Superior temporal gyrus (tissue), 1 donor: ENCODE measurements around the gene HELT.
"Not testable (repeated sequence)": the region's sequence is repeated elsewhere in the genome, so short reads cannot be mapped to it uniquely, and the experiment has no call there.

Source experiments
- DNase-seq: peaks from one replicate; pipeline ENCODE4 v3.0.0-alpha.2; 2016; ENCODE audit errors: extremely low spot score

The HELT gene, protein sequence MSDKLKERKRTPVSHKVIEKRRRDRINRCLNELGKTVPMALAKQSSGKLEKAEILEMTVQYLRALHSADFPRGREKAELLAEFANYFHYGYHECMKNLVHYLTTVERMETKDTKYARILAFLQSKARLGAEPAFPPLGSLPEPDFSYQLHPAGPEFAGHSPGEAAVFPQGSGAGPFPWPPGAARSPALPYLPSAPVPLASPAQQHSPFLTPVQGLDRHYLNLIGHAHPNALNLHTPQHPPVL

DNA sequence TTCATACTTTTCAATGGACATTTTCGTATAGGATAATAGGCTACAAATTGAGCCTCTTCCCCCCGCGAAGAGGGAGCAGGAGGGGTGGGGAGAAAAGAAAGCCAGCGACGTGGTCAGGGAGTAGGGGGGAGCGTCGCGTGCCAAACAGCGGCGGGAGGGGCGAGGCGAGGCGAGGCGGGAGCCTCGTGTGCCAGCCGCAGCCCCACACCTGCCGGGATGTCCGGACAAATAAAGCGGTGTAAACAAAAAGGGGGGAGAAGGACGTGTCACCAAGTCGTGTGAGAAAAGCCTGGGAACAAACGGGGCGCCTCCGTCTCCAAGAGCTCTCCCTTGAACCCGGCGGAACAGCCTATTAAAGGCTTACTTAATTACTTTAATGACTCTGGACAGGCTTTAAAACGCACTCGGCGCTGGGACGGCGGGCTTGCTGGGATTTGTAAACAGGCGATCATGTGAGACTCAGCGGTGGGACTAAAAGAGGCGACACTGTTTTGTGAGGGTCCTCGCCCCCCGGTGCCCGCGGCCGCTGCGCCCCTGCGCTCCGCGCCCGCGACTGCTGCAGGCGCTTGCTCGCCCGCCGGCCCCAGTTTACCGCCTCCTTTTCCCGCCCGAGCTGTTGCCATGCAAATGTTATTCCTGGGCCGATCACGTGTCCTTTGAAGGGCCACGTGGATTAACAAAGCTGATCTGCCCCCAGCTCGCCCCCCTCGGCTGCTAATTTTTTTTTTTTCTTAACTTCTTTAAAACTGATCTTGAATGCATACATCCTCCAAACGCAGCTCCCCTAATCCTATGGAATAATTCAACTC is at the start of gene HELT:
Gene HELT (plus strand): TSS at position 527 of the 809 bp plus-strand sequence. CDS start 439 bp downstream, outside the sequence.
- no peak for DNase-seq

- DNase-seq = no peak
Observed at GRCh38 chr4:184968784-184969201, 49.5 kb upstream of the HELT start.

GRCh38 chr4:184969610-184970009 is 48.7 kb upstream of the HELT start:
- DNase-seq = no peak

DNA sequence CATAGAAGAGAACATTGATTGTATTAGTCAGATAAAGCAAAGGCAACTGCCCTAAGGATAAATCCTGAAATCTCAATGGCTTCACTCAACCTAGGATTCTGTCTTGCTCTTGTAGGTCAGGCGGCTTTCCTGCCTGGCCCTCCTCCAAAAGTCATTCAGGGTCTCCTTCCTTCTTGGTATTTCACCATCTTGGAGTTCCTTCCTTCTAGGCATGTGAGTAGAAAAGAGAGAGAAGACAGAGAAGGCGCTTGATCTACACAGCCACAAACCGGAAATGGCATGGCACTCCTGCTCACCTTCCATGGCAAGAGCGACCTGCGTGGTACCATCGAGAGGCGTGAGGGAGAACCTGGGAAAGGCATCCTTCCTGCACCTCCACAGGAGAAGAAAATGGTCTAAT is 45.3 kb upstream of the HELT start:
- DNase-seq = no peak

- not testable (repeated sequence) for DNase-seq
Observed at GRCh38 chr4:184976348-184976747, 41.9 kb upstream of the HELT start.

- no peak for DNase-seq
Observed at GRCh38 chr4:184977747-184978146, 40.5 kb upstream of the HELT start.

GRCh38 chr4:184978211-184978610 is 40.1 kb upstream of the HELT start:
- DNase-seq = no peak

GRCh38 chr4:184979461-184980124 is 38.7 kb upstream of the HELT start:
- DNase-seq = no peak

DNA sequence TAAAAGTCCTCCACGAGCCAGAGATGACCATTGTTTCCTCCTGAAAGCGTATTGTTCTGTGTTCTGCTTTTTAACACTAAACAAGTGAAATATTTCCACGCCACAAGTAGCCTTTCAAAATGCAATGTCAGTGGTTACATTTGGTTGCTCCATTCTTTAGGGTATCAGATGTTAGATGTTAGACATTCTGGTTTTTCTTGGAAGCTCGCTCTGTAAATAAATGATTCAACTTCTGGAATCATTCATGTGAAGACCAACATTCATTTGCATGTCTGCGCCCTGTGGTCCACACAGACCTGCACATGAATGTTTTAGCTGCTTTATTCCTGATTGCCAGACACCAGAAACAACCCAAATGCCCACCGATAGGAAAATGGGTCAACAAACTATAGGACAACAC is 38.0 kb upstream of the HELT start:
- no peak for DNase-seq

GRCh38 chr4:184983672-184984356 is 34.5 kb upstream of the HELT start:
- peak; percentile 42 for DNase-seq

- DNase-seq = no peak
Observed at GRCh38 chr4:184987493-184988031, 30.7 kb upstream of the HELT start.

DNA sequence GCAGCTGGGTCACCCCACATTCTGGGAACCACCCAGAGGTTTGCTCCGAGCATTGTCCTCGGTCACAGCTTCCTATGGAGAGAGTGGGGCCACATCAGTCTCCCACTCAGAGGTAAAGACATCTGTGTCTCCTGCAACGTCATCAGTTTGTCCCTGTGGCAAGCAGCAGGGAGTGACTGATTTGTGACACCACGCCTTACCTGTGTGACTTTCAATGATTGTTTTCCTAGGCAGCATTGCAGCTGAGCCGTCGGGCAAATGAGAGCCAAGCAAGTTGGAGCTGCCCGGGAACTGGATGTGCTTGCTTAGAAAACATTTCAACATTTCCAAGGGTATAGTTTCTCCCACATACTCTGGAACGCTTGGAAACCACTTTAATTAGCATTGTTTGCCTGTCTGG is 29.7 kb upstream of the HELT start:
- DNase-seq = no peak

DNA sequence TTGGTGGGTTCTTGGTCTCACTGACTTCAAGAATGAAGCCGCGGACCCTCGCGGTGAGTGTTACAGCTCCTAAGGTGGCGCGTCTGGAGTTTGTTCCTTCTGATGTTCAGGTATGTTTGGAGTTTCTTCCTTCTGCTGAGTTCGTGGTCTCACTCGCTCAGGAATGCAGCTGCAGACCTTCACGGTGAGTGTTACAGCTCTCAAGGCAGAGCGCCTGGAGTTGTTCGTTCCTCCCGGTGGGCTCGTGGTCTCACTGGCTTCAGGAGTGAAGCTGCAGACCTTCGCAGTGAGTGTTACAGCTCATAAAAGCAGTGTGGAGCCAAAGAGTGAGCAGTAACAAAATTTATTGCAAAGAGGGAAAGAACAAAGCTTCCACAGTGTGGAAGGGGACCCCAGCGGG is 29.0 kb upstream of the HELT start:
- DNase-seq = not testable (repeated sequence)

GRCh38 chr4:184990131-184990530 is 28.2 kb upstream of the HELT start:
- not testable (repeated sequence) for DNase-seq

- DNase-seq = no peak
Observed at GRCh38 chr4:184991860-184992259, 26.4 kb upstream of the HELT start.

DNA sequence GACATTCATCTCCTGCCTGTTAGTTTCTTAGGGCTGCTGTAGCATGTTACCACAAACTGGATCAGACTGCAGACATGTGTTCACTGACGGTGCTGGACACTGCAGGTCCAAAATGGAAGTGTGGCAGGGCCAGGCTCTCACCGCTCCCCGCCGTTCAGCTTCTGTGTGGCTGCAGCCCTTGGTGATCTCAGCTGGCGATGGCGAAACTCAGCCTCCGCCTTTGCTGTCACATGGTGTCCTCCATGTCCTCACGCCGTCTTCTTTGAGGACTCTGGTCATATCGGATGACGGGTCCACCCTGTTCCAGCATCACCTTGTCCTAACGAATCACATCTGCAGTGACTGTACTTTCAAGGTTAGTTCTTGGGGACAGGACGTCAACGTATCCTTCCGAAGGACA is 25.9 kb upstream of the HELT start:
- DNase-seq = no peak

DNA sequence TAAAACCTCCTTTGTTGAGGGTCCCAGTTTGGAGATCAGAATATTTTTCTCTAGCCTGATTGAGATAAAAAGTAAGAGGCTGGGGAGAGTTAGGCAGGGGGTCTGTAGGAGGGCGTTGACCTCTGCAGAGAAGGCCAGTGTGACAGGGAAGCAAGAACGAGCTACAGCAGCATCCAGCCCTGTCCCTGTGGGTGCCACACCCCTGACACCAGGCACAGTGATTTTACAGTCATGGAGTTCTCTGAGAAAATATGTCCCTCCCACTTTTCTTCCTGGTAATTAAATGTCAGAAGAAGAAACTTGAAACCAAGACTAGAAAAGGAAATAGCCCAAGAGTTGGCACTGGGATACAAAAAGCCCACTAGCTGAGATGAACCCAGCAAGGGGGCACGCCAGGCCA is 25.0 kb upstream of the HELT start:
- DNase-seq = no peak

DNA sequence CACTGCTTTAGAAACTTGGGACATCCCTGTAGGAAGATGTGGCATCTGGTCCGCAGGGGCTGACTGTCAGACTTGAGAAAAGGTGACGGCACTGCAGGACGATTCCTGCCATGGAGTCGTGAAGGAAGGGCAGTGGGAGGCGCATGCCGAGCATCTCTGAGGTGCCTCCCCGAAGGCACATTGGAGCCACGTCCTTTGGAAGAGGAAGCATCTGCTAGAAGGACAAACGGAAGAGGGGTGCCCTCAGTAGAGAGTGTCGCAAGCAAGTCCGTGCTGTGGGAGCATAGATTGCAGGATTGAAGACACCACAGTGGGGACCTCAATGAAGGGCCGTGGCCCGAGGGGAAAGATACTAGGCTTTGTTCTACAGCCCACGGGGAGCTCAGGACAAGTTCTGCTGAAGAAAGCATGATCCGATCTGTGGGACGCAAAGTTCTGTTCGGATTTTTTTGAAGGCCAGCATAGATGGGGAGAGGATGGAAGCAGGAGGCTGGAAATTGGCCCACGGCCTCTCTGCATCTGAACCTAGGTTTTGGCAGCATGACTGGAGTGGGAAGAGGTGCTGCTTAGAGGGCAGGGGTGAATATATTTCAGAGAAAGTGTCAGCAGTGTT is 24.2 kb upstream of the HELT start:
- DNase-seq = no peak

DNA sequence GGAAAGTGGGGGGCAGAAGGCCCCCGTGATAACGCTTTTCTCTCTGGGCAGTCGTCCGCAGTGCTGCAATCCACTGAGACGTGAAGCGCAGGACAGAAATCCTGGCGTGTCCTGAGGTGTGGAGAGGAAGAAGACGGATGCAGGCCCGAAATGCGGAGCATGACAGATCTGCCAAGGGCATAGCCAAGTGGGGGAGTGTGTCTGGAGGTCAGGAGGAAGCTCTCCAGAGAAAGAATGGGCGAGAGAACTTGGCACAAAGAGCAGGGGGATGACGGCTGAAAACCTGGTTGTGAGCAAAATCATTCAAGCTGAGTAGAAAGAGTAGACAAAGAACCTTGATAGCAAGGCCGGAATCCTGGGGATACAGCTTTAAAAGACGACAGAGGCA is 23.7 kb upstream of the HELT start:
- DNase-seq = no peak

- DNase-seq = not testable (repeated sequence)
Observed at GRCh38 chr4:184997656-184998055, 20.6 kb upstream of the HELT start.

GRCh38 chr4:185002784-185003183 is 15.5 kb upstream of the HELT start:
- DNase-seq = no peak
